GM19397 (cell line): ENCODE results near the gene TEX50.
"Not testable (repeated sequence)": the region's sequence is repeated elsewhere in the genome, so short reads cannot be mapped to it uniquely, and the experiment has no call there.

ENCODE experiments used
- ATAC-seq: cut with Tn5 transposase; IDR thresholded peaks from one replicate; pipeline ENCODE4 v1.9.1; 2021; ENCODE audit warnings: mild to moderate bottlenecking, moderate library complexity; ENCODE audit not compliant: unreplicated experiment

The TEX50 gene, protein sequence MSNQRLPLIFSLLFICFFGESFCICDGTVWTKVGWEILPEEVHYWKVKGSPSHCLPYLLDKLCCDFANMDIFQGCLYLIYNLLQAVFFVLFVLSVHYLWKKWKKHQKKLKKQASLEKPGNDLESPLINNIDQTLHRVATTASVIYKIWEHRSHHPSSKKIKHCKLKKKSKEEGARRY

GRCh38 chr1:173635116-173635515, at the start of gene TEX50:
Gene TEX50, plus strand, starts transcription at chr1:173635338. Its CDS starts 184 bp downstream, at chr1:173635522.
- ATAC-seq: no peak

DNA sequence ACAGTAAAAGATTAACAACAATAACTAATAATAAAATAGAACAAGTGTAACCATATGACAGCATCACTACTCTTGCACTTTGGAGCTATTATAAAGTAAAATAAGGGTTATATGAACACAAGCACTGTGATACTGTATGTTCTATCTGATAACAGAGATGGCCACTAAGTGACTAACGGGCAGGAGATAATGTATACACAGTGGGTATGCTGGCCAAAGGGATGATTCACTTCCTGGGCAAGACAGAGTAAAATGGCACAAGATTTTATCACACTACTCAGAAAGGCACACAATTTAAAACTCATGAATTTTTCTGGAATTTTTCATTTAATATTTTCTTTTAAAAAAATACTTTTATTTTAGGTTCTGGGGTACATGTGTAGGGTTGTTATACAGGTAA, 44.6 kb upstream of the TEX50 start:
- ATAC-seq: no peak

GRCh38 chr1:173591138-173591537, 44.0 kb upstream of the TEX50 start:
- not testable (repeated sequence) for ATAC-seq

- no peak for ATAC-seq
These were observed 38.9 kb upstream of the TEX50 start for GRCh38 chr1:173596097-173596825.

DNA sequence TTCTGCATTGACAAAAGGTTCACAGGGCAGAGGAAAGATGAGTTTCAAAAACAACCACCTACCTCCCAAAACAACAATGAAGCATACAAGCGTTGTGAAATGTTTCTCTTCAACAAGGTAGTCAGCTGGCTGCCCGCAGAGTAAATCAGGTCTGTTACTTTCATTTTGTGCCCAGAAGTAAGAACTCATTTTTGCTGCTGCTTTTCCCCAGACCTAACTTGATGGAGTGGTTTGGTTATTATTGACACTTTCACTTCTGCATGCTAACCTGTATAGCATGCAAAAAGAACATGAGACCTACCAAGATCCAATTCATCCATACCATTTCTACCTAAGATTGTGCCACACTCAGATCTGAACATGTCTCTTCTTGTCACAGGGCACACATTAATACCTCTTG, 33.5 kb upstream of the TEX50 start:
- ATAC-seq: no peak

- ATAC-seq: no peak
These were observed 32.0 kb upstream of the TEX50 start, which contains the start of gene SLC9C2 for GRCh38 chr1:173603056-173603591. Gene SLC9C2, minus strand, starts transcription at chr1:173603072. Its CDS starts 1,296 bp downstream, at chr1:173601776.

DNA sequence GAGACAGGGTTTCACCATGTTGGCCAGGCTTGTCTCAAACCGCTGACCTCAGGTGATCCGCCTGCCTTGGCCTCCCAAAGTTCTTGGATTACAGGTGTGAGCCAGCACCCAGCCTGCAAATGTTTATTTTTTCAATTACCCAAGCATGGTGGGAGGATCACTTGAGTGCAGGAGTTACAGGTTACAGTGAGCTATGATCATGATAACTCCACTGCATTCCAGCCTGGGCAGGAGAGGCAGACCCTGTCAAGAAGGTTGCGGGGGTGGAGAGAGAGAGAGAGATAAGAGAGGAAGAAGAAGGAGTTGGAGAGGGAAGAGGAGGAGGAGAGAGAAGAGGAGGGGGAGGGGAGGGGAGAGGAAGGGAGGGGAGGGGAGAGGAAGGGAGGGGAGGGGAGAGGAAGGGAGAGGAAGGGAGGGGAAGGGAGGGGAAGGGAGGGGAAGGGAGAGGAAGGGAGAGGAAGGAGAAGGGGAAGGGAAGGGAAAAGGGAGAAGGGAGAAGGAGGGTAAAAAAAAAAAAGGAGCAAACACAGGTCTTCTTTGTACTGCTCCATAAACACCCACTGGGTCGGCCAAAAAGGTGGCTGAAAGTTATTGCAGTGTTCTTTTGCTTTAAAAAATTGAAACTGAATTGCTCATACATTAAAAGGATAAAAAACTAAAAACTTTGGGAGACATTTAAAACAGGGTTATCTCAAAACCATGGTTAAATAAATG, 26.5 kb upstream of the TEX50 start:
- no peak for ATAC-seq

DNA sequence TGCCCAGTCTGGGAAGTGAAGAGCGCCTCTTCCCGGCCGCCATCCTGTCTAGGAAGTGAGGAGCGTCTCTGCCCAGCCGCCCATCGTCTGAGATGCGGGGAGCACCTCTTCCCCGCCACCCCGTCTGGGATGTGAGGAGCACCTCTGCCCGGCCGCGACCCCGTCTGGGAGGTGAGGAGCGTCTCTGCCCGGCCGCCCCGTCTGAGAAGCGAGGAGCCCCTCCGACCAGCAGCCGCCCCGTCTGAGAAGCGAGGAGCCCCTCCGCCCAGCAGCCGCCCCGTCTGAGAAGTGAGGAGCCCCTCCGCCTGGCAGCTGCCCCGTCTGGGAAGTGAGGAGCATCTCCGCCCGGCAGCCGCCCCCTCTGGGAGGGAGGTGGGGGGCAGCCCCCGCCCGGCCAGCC, 22.1 kb upstream of the TEX50 start:
- ATAC-seq: not testable (repeated sequence)

GRCh38 chr1:173616859-173617258, 18.3 kb upstream of the TEX50 start:
- no peak for ATAC-seq

DNA sequence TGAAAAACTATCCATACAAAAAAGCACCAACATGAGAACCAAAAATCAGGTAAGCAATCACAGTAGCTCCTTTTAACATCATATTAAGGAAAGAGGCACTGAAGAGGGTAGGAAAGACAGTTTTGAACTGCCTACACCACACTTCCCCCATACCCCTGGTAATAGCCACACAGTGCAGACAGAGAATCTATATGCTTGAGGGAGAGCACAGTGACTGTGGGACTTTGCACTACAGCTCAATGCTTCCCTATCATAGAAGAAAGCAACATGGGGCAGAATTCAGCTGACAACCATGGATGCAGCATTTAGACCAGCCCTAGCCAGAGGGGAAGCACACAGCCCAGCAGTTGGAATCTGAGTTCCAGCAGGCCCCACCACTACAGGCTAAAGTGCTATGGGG, 7.9 kb upstream of the TEX50 start:
- ATAC-seq: no peak

- no peak for ATAC-seq
These were observed 6.2 kb upstream of the TEX50 start for GRCh38 chr1:173628888-173629287.

GRCh38 chr1:173637236-173638042, 2.3 kb downstream of the TEX50 start:
- not testable (repeated sequence) for ATAC-seq

GRCh38 chr1:173638043-173639021, 3.2 kb downstream of the TEX50 start:
- ATAC-seq: no peak

DNA sequence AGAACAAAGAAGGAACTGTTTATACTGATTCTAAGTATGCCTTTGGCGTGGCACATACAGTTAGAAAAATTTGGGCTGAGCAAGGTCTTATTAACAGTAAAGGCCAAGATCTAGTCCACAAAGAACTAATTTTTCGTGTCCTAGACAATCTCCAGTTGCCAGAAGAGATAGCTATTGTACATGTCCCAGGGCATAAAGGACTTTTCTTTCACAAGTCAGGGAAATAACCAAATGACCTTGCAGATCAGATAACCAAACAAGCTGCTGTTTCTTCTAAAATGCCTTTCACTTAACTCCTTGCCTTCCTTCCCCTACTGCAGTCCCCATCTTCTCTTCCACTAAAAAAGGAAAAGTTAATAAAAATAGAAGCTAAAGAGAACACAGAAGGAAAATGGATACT, 4.0 kb downstream of the TEX50 start:
- no peak for ATAC-seq

DNA sequence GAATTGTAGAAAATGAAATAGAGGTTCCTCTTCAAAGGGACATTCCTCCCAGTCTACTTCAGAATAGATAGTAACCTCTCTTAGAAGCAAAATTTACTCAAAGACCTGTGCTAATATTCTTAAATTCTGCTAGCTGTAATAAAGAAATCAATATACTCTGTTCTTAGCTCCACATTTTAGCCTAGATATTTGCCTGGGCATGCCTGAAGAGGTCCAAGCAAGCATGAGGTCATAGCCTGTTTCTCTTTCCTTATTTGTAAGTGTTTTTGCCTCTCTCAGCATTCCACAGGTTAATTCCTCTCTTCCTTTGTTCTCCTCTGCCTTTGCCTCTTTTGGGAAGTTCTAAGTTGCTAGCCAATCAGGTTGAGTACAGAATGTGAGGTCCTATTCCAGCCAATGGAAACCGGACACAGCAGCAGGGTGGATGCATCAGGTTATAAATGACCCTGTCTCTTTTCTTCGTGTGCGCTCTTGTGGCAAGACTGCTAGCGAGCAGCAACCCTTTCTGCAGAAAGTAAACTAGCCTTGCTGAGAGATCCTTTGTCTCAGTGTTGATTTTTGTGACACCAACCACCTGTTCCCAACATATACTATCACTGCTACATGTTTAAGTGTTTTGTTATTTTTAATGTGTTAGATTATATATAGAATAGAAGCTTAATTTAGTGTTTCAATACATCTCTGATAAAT, 7.5 kb downstream of the TEX50 start:
- ATAC-seq: not testable (repeated sequence)

DNA sequence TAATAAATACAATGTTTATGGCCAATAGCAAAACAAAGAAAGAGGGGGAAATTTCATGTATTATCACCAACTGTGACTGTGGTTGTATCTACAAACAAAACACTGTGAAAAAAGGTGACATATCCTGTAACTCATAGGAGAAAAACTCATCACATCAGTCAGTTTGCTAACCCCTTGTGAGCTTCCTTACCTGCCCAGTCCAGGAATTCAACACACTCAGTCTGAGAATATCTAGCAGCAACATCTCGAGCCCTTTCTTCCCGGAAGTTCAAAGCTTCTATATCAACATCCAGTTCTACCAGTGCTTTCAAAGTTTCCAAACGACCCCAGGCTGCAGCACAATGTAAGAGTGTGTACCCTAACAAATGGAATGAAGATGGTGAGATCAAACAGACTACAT, 11.5 kb downstream of the TEX50 start:
- no peak for ATAC-seq

DNA sequence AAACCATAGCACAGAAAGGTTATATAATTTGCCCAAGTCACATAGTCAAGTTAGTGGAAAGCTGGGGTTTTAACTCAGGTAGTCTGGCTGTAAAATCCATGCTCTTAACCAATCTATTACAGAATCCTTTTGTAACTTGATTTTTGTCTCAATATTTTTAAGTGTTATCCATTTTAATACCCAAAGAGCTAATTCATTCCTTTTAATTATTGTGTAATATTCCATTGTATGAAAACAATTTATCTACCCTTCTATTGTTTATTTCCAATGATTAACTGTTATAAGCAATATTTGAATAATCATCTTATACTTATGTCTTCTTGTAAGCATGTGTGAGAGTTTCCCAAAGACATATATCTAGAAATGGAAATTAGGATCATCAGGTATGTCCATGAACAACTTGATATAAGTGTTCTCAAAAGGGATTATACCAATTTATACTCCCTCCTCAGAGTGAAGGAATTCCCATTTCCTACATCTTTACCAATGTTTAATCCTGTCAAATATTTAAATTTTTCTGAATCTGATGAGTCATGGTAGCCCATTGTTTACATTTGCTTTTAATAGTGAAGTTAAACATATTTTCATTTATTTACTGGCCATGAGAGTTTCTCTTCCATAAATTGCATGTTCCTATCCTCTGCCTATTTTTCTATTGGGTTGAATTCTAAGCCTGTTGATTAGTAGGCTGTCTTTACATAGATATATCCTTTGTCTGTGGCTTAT, 13.9 kb downstream of the TEX50 start:
- ATAC-seq: no peak

DNA sequence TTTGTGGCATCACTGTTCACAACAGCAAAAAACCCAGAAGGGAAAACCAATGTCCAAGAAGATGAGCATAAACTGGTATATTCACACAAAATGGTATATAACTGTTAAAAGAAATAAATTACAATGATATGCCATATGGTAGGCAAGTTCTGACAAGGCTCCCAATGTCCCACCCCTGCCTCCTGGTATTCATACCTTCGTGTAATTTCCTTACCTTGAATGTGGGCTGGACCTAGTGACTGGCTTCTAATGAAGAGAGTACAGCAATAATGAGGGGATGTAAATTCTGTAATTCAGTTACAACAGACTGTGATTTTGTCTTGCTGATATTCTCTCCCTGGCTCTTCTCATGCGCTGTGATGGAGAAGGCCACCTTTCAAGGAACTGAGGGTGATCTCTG, 25.2 kb downstream of the TEX50 start:
- ATAC-seq: no peak
